ENCODE results near the gene SKIC2. TPM values are rescaled to one million over a fixed set of nuclear protein-coding genes. Genes with fewer than 3 reads are reported as not detected.
"Not testable (repeated sequence)": the region's sequence is repeated elsewhere in the genome, so short reads cannot be mapped to it uniquely, and the experiment has no call there.

The SKIC2 gene
- total and polyA plus RNA-seq, 2 of the 4 experiments (the other 2 are of a cell fraction): 30.6 to 46.0 TPM

DNA sequence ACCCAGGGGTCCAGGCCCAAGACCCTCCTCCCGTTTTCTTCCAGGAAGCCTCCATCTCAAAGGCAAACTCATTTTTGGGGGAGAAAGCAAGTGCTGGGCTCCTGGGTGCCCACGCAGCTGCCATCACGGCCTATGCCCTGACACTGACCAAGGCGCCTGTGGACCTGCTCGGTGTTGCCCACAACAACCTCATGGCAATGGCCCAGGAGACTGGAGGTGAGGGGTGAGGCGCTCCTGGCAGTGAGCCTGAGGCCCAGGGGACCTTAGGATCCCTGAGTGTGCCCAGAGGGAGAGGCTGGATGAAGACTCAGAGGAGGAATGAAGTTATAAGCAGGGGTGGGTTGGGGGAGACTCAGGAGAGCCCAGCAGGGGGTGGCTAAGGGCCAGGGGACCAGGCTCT, 37.4 kb downstream of the SKIC2 start:
- CTCF ChIA-PET; H3K9ac ChIP-seq (ENCODE audit: low read depth, low read length); H3K36me3 ChIP-seq (ENCODE audit: control insufficient read depth, insufficient read depth, low read length); H4K20me1 ChIP-seq (ENCODE audit: insufficient read depth, low read length); H3K4me2 ChIP-seq (ENCODE audit: low read depth, low read length); H2BK15ac ChIP-seq (ENCODE audit: low read depth, low read length); dilution Hi-C loops (cut with HindIII; ENCODE audit: low sequenced_read_pairs, unreplicated experiment); ATAC-seq (ENCODE audit: low read depth); H2BK20ac ChIP-seq (ENCODE audit: low read depth, low read length); H3K4me3 ChIP-seq (ENCODE audit: insufficient read depth, low read depth, low read length); in situ Hi-C loops (cut with MboI; ENCODE audit: low sequenced_read_pairs); H4K91ac ChIP-seq (ENCODE audit: insufficient read depth, low read depth, low read length); H3K23ac ChIP-seq (ENCODE audit: low read depth, low read length); H4K5ac ChIP-seq (ENCODE audit: low read depth, low read length); H3K9me3 ChIP-seq (ENCODE audit: control insufficient read depth, insufficient read depth, low read length); H3K9me1 ChIP-seq (ENCODE audit: insufficient read depth, low read length); H3K18ac ChIP-seq (ENCODE audit: low read depth, low read length); H3K27ac ChIP-seq (ENCODE audit: insufficient read depth, low read length); H3K56ac ChIP-seq (ENCODE audit: extremely low read depth, insufficient read depth, low read length); H2BK120ac ChIP-seq (ENCODE audit: low read depth, low read length); H3K4ac ChIP-seq (ENCODE audit: low read depth, low read length); H2AFZ ChIP-seq (replicated peaks; ENCODE audit: low read length, poor library complexity); H2BK5ac ChIP-seq (ENCODE audit: low read depth, low read length, poor library complexity, severe bottlenecking); BruUV-seq (replicated peaks); H2AK9ac ChIP-seq (replicated peaks; ENCODE audit: low read depth, low read length, poor library complexity); DNase-seq; POLR2A ChIA-PET (ENCODE audit: unreplicated experiment); H3K27me3 ChIP-seq (ENCODE audit: control insufficient read depth, insufficient read depth, low read length); H3K14ac ChIP-seq (replicated peaks; ENCODE audit: low read depth, low read length); intact Hi-C loops (cut with micrococcal nuclease); H4K8ac ChIP-seq (ENCODE audit: low read depth in 2 of 2, low read length in 2 of 2); H2AK5ac ChIP-seq (ENCODE audit: low read depth, low read length); H3K79me1 ChIP-seq (ENCODE audit: low read depth in 1 of 2, low read length in 2 of 2); H3K4me1 ChIP-seq (ENCODE audit: control insufficient read depth, insufficient read depth, low read length): not testable (repeated sequence)
- 100% methylated on average over 2 of the region's 6 CpGs; no CpG with 5 or more reads in 1 of the 2 experiments for WGBS, 2 experiments (ENCODE audit: extremely low coverage in 2 of 2, insufficient read length in 1 of 2)

DNA sequence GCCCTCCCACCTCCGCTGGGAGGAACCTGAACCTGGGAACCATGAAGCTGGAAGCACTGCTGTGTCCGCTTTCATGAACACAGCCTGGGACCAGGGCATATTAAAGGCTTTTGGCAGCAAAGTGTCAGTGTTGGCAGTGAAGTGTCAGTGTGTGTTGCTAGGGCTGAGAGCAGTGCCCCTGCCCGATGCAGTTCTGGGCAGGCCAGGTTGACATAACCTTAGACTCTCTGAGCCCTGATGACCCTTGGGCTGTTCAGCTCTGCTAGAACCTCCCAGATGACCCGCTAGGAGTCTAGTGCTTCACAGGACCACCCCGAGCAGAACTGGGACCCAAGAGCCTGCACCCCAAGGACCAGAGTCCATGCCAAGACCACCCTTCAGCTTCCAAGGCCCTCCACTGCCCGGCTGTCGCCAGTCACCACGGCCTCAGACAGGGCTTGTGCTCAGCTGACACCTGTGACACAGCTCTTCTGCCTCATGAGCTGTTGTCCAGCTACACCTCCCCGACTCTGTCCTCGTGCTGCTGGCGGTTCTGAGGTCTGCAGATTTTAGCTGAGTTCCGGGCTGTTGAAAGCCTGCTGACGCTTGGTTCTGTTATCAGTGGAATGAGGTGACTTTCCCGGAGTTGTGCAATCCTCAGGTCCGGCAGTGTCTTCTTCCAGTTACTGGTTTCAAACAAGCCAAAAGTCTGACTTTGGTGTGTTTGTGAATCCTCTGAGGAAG, 43.7 kb downstream of the SKIC2 start:
- H2BK15ac ChIP-seq (ENCODE audit: low read depth, low read length); H3K18ac ChIP-seq (ENCODE audit: low read depth, low read length); H3K27ac ChIP-seq (ENCODE audit: insufficient read depth, low read length); H2AK9ac ChIP-seq (replicated peaks; ENCODE audit: low read depth, low read length, poor library complexity); CTCF ChIA-PET; H2BK5ac ChIP-seq (ENCODE audit: low read depth, low read length, poor library complexity, severe bottlenecking); intact Hi-C loops (cut with micrococcal nuclease); H3K4ac ChIP-seq (ENCODE audit: low read depth, low read length); BruUV-seq (replicated peaks); H3K56ac ChIP-seq (ENCODE audit: extremely low read depth, insufficient read depth, low read length); H3K4me3 ChIP-seq (ENCODE audit: insufficient read depth, low read depth, low read length); dilution Hi-C loops (cut with HindIII; ENCODE audit: low sequenced_read_pairs, unreplicated experiment); H3K14ac ChIP-seq (replicated peaks; ENCODE audit: low read depth, low read length); H2BK20ac ChIP-seq (ENCODE audit: low read depth, low read length); POLR2A ChIA-PET (ENCODE audit: unreplicated experiment); H3K4me1 ChIP-seq (ENCODE audit: control insufficient read depth, insufficient read depth, low read length); H3K27me3 ChIP-seq (ENCODE audit: control insufficient read depth, insufficient read depth, low read length); H2BK120ac ChIP-seq (ENCODE audit: low read depth, low read length); H3K9me1 ChIP-seq (ENCODE audit: insufficient read depth, low read length); H3K4me2 ChIP-seq (ENCODE audit: low read depth, low read length); H4K5ac ChIP-seq (ENCODE audit: low read depth, low read length); H3K23ac ChIP-seq (ENCODE audit: low read depth, low read length); H2AFZ ChIP-seq (replicated peaks; ENCODE audit: low read length, poor library complexity); H4K91ac ChIP-seq (ENCODE audit: insufficient read depth, low read depth, low read length); DNase-seq; in situ Hi-C loops (cut with MboI; ENCODE audit: low sequenced_read_pairs); H3K9ac ChIP-seq (ENCODE audit: low read depth, low read length); H2AK5ac ChIP-seq (ENCODE audit: low read depth, low read length); H3K9me3 ChIP-seq (ENCODE audit: control insufficient read depth, insufficient read depth, low read length); H3K79me1 ChIP-seq (ENCODE audit: low read depth in 1 of 2, low read length in 2 of 2); H4K20me1 ChIP-seq (ENCODE audit: insufficient read depth, low read length); H4K8ac ChIP-seq (ENCODE audit: low read depth in 2 of 2, low read length in 2 of 2); H3K36me3 ChIP-seq (ENCODE audit: control insufficient read depth, insufficient read depth, low read length): not testable (repeated sequence)
- WGBS, 2 experiments (ENCODE audit: extremely low coverage in 2 of 2, insufficient read length in 1 of 2): no CpG with 5 or more reads among the region's 15 CpGs
- peak; percentile 81 for ATAC-seq (ENCODE audit: low read depth)
